ENCODE data around the gene ZDHHC7.

DNA sequence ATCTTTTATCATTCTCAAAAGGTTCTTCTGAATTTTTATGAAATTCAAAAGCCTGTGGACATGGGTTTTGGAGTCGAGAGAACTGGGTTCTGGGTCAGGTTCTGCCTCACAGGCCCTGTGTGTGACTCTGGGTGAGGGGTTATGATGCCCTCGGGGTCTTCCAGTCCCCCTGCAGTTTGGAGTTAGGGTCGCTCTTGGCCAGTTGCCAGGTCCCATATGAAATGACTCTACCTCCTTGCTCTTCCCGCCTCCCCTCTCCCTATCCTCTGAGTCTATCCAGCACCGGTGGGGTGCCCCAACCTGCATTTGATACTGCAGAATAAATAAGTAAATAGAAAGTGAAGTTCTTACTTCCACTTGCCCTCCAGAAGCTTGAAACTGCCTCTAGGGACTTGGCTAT is 54.1 kb downstream of the ZDHHC7 start:
- TF ChIP-seq, protein P1, sequence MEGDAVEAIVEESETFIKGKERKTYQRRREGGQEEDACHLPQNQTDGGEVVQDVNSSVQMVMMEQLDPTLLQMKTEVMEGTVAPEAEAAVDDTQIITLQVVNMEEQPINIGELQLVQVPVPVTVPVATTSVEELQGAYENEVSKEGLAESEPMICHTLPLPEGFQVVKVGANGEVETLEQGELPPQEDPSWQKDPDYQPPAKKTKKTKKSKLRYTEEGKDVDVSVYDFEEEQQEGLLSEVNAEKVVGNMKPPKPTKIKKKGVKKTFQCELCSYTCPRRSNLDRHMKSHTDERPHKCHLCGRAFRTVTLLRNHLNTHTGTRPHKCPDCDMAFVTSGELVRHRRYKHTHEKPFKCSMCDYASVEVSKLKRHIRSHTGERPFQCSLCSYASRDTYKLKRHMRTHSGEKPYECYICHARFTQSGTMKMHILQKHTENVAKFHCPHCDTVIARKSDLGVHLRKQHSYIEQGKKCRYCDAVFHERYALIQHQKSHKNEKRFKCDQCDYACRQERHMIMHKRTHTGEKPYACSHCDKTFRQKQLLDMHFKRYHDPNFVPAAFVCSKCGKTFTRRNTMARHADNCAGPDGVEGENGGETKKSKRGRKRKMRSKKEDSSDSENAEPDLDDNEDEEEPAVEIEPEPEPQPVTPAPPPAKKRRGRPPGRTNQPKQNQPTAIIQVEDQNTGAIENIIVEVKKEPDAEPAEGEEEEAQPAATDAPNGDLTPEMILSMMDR (IDR thresholded peaks at IDR 0.05; ENCODE audit: low read length), result no peak
- no peak for TF ChIP-seq EZH2 (IDR thresholded peaks at IDR 0.05; ENCODE audit: borderline replicate concordance, low read length)

All from OCI-LY1 (cell line).